Measurements from ENCODE around the gene SLC9A8. TPM values are rescaled to one million over a fixed set of nuclear protein-coding genes. Genes with fewer than 3 reads are reported as not detected.
A peak's percentile ranks its signal among the peaks of the same experiment; 100 is the strongest.

The SLC9A8 gene
- total and polyA plus RNA-seq, 9 of the 15 experiments (the other 6 are each of a cell fraction or from before 2014, with no cell fraction given): 0.56 to 9.7 (median 5.0) TPM

- TF ChIP-seq ZBTB11 (CRISPR knock-in tag; IDR thresholded peaks at IDR 0.05) (no peak; a peak in 1 of 6 replicates), NR4A1 (CRISPR knock-in tag; IDR thresholded peaks at IDR 0.05) (no peak), NR4A1 (tag; IDR thresholded peaks at IDR 0.05) (peak; percentile 85), SMARCA4 (IDR thresholded peaks at IDR 0.05) (peak; percentile 13; the same call in 1 of the 2 replicates), NFE2L1 (tag; IDR thresholded peaks at IDR 0.05; ENCODE audit: borderline replicate concordance, low read depth) (no peak), GATAD2B (IDR thresholded peaks at IDR 0.05; ENCODE audit: borderline replicate concordance) (0 out of 2 replicates have a peak, but pooled peaks have one; percentile 18), MAFK (IDR thresholded peaks at IDR 0.05; ENCODE audit: low read length) (no peak), ZNF197 (CRISPR knock-in tag; IDR thresholded peaks at IDR 0.05; ENCODE audit: low read depth) (no peak), ZNF395 (CRISPR knock-in tag; IDR thresholded peaks at IDR 0.05) (peak; percentile 85), GATA2 (CRISPR knock-in tag; IDR thresholded peaks at IDR 0.05) (peak; percentile 28; the same call in 1 of the 2 replicates), STAT5A (IDR thresholded peaks at IDR 0.05; ENCODE audit: borderline replicate concordance, low read length) (no peak), SMAD1 (IDR thresholded peaks at IDR 0.05; ENCODE audit: low read depth, low read length, partially characterized antibody) (no peak), CREB3 (tag; conservative IDR thresholded peaks at IDR 0.05; ENCODE audit: low read depth) (peak; percentile 45; the same call in 1 of the 2 replicates), MEF2A (IDR thresholded peaks at IDR 0.05; ENCODE audit: control insufficient read depth, low read depth, low read length) (no peak), NR2C2 (CRISPR knock-in tag; IDR thresholded peaks at IDR 0.05) (no peak), NR2C2 (tag; IDR thresholded peaks at IDR 0.05) (peak; percentile 74), ZNF589 (CRISPR knock-in tag; IDR thresholded peaks at IDR 0.05; ENCODE audit: low read depth) (peak; percentile 22; the same call in 1 of the 2 replicates), MITF (IDR thresholded peaks at IDR 0.05) (0 out of 2 replicates have a peak, but pooled peaks have one; percentile 17), PURB (CRISPR knock-in tag; IDR thresholded peaks at IDR 0.05; ENCODE audit: low read depth) (no peak), TEAD4 (IDR thresholded peaks at IDR 0.05; ENCODE audit: low read length) (peak; percentile 21; the same call in 1 of the 2 replicates), TEAD4 (CRISPR knock-in tag; IDR thresholded peaks at IDR 0.05; ENCODE audit: borderline replicate concordance) (no peak)
Measured at GRCh38 chr20:49765846-49766541, 46.6 kb upstream of the SLC9A8 start (continued).

All from K562 (cell line).